Smooth muscle cell of bladder (primary cell): Measurements from ENCODE around the gene C1orf21. TPM values are rescaled to one million over a fixed set of nuclear protein-coding genes. Genes with fewer than 3 reads are reported as not detected.

ENCODE experiments used
- total RNA-seq: library from RNA; depleted of rRNA; stranded (reverse); fragments of >200 nt; gene quantifications from 2 replicates; pipeline ENCODE4 v1.2.3, GENCODE V29; 2014

C1orf21 gene
- total RNA-seq = 43.5 and 65.9 TPM in 2 replicates

DNA sequence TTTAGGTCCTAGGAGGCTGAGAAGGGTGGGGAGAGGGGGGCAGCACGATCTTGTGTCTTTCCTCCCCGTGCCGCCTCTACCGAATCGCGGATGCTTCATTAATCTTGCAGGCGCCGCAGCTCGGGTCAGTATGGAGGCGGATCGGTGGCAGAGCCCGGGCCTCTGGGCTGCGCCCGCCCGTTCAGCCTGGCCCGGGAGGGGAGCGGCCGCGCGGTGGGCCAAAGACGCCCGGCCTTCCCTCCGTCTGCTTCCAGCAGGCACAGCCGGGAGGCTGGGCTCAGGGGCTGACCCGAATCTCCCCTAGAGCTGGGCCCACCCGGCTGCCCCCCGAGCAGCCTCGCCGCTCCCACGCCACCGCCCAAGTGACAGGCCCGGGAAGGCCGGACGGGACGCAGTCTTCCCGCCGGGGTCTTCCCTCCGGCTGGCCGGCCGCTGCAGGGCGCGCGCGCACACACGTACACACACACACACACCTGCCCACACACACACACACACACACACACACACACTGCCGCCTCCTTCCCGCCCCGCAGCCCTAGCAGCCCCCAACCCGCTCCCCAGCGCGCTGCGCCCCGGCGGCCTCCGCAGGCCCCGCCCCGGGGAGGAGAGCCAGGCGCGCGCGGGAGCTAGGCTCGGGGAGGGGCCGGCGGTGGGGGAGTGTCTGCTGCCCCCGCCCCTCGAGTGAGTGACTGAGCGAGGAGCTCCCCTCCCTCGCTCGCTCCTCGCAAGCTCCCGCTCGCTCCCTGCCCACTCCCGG, at the start of gene C1orf21:
Gene C1orf21 (plus strand): TSS at position 718 of the 757 bp plus-strand sequence. CDS start 90,481 bp downstream, outside the sequence.

